ENCODE results near the gene CRYBB1. TPM values are rescaled to one million over a fixed set of nuclear protein-coding genes. Genes with fewer than 3 reads are reported as not detected.
A peak's percentile ranks its signal among the peaks of the same experiment; 100 is the strongest.

CRYBB1 gene
- total RNA-seq, 1 experiment from 2014 or later = not detected

DNA sequence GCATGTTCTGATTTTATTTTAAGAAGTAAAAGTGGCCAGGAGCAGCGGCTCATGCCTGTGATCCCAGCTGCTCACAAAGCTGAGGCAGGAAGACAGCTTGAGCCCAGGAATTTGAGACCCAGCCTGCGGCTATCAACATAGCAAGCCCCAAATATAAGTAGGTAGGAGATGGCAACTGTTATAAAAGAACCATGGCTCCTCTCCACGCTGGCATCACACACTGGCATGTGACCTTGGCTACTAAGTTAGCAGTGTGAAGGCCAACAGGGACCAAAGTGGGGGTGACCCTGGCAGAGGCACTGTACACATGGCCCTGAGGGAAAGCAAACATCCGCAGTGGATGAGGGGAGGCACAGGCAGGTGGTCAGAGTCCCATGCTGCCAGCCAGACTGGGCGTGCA is 60.9 kb downstream of the CRYBB1 start:
- Histone ChIP-seq H3K27me3 (replicated peaks) (no peaks in the 10 kb centered on the region), H3K4me3 (no peak overlapping the region), H3K27ac (no peak overlapping the region), H3K36me3 (peaks cover 3% of the 10 kb centered on the region; the same call in 1 of the 2 replicates), H3K9me3 (replicated peaks) (no peaks in the 10 kb centered on the region), H3K4me1 (replicated peaks) (peaks cover 29% of the 10 kb centered on the region)
- DNase-seq (ENCODE audit: low read depth in 1 of 2, low spot score in 2 of 2) = no peak

DNA sequence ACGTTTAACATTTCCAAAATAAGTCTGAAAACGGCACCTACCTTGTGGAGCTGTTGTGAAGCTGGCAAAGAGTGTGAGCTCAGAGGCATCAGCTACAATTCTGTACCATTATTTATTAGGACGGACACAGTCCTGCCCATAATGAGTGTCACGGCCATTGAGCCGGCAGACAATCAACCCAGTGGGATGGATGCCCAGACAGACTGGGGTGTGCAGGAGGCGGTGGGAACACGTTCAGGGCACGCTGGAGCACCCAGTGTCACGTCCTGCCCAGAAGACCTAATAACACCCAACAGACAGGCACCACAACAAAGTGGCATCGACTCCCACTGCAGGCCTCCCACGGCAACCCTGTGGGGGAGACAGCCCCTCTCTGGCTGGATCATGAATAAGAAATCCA is 62.3 kb downstream of the CRYBB1 start:
- Histone ChIP-seq H3K4me3 (no peak overlapping the region), H3K27me3 (replicated peaks) (no peaks in the 10 kb centered on the region), H3K36me3 (peaks cover 3% of the 10 kb centered on the region; the same call in 1 of the 2 replicates), H3K4me1 (replicated peaks) (peaks cover 42% of the 10 kb centered on the region), H3K27ac (no peak overlapping the region), H3K9me3 (replicated peaks) (no peaks in the 10 kb centered on the region)
- no peak for DNase-seq (ENCODE audit: low read depth in 1 of 2, low spot score in 2 of 2)

DNA sequence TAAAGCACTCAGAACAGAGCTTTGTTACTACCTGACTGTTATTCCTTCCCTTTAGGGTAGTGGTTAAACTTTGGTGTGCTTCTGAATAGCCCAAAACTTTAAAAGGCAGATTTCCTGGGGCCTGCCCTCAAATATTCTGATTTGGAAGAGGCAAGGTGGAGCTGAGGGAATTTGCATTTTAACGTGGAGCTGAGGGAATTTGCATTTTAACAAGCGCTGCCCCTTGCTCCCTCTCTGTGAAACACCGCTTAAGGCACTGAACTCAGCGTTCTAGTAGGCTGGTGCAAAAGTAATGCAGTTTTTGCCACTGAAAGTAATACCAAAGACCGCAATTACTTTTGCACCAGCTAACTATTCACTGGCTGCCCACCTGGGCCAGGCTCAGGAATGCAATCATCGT is 62.9 kb downstream of the CRYBB1 start:
- H3K9me3 ChIP-seq (replicated peaks) = no peaks in the 10 kb centered on the region
- H3K27me3 ChIP-seq (replicated peaks) = no peaks in the 10 kb centered on the region
- no peak overlapping the region for H3K27ac ChIP-seq
- H3K4me3 ChIP-seq = no peak overlapping the region
- peaks cover 47% of the 10 kb centered on the region for H3K4me1 ChIP-seq (replicated peaks)
- peaks cover 3% of the 10 kb centered on the region; the same call in 1 of the 2 replicates for H3K36me3 ChIP-seq
- DNase-seq (ENCODE audit: low read depth in 1 of 2, low spot score in 2 of 2) = no peak

DNA sequence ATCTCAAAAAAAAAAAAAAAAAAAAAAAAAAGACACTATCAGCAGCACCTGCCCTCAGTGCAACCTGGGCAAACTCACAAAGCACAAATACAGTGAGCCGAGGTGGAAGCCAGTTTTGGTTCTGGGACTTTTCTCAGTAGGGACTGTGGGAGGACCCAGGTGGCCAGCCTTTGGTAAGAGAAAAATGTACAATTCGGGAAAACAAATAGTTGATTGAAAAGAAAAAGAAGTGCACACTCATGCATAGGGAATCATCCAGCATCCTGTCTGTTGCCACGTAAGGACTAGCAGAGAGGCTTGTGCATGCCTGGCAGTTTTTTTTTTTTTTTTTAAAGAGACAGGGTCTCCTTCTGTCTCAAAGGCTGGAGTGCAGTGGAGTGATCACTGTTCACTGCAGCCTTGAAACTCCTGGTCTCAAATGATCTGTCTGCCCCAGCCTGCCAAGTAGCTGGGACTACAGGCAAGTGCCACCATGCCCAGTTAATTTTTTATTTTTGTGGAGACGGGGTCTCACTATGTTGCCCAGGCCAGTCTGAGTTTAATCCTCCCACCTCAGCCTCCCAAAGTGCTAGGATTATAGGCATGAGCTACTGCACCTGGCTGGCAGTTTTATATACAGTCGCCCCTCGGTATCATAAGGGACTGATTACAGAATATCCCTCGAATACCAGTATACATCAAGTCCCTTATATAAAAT is 64.6 kb downstream of the CRYBB1 start:
- peak overlapping the region; percentile 80 for H3K27ac ChIP-seq
- peak; percentile 62 to 74 for DNase-seq (ENCODE audit: low read depth in 1 of 2, low spot score in 2 of 2)
- no peaks in the 10 kb centered on the region for H3K27me3 ChIP-seq (replicated peaks)
- H3K9me3 ChIP-seq (replicated peaks) = no peaks in the 10 kb centered on the region
- peaks cover 50% of the 10 kb centered on the region for H3K4me1 ChIP-seq (replicated peaks)
- H3K4me3 ChIP-seq = no peak overlapping the region
- peaks cover 3% of the 10 kb centered on the region; the same call in 1 of the 2 replicates for H3K36me3 ChIP-seq

DNA sequence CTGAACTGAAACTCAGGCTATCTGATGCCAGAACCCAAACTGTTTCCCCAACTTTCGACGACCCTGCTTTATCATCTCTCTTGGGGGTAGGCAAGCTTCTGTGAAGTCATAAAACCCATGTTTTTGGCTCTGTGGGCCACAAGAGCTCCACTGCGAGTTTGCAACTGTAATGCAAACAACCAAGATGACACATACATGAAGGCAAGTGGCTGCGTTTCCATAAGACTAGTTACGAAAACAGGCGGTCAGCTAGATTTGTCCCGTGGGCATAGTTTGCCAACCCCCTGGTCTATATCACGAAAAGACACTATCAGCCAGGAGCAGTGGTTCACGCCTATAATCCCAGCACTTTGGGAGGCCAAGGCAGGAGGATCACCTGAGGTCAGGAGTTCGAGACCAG is 65.4 kb downstream of the CRYBB1 start:
- H3K27ac ChIP-seq = peak overlapping the region; percentile 80

DNA sequence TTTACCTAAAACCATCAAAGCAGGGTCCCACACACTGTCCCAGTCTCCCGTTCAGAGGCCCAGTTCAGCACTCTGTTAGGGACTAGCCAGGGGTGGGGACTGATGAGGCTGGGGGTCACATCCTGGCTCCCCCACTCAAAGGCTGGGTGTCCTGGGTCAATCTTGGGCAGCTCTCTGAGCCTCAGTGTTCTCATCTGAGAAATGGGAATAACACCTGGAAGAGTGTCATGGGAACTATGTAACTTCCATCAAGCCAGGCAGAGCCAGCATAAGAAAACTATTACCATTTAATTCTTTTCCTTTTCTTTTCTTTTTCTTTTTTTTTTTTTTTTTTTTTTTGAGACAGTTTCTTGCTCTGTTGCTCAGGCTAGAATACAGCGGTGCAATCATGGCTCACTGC is 66.3 kb downstream of the CRYBB1 start:
- no peak overlapping the region for H3K4me3 ChIP-seq
- H3K27me3 ChIP-seq (replicated peaks) = no peaks in the 10 kb centered on the region
- peak overlapping the region; percentile 85 for H3K27ac ChIP-seq
- peaks cover 50% of the 10 kb centered on the region for H3K4me1 ChIP-seq (replicated peaks)
- H3K9me3 ChIP-seq (replicated peaks) = no peaks in the 10 kb centered on the region
- no peak for DNase-seq (ENCODE audit: low read depth in 1 of 2, low spot score in 2 of 2)
- H3K36me3 ChIP-seq = peaks cover 12% of the 10 kb centered on the region

More for the DNA sequence above, 65.4 kb downstream of the CRYBB1 start:
- Histone ChIP-seq H3K9me3 (replicated peaks) (no peaks in the 10 kb centered on the region), H3K4me1 (replicated peaks) (peaks cover 50% of the 10 kb centered on the region), H3K36me3 (peaks cover 5% of the 10 kb centered on the region), H3K4me3 (no peak overlapping the region), H3K27me3 (replicated peaks) (no peaks in the 10 kb centered on the region)
- no peak for DNase-seq (ENCODE audit: low read depth in 1 of 2, low spot score in 2 of 2)

DNA sequence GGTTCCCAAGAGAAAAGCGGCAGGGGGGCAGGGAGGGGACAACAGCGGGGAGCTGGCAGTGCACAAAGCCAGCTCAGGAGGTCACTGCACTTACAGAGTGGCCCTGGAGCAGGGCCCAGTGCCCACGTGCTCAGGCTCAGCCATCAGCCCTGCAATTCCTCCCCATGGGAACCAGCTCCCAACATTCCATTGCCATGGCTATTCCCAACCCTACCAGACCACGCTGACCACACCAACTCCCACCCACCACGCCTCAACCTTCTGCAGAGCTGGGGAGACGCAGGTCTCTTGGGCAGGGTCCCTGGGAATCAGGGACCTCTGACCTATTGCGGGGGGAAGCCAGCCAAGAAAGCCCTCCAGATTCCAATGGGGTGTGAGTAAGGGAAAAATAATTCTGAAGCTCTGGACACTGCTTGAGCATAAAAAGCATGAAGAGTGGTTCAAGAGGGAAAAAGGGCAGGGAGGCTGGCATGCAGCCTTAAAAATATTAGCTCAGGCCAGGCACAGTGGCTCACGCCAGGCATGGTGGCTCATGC is 67.3 kb downstream of the CRYBB1 start:
- Histone ChIP-seq H3K27ac (peak overlapping the region; percentile 85), H3K9me3 (replicated peaks) (no peaks in the 10 kb centered on the region), H3K4me1 (replicated peaks) (peaks cover 50% of the 10 kb centered on the region), H3K36me3 (peaks cover 12% of the 10 kb centered on the region), H3K4me3 (no peak overlapping the region), H3K27me3 (replicated peaks) (no peaks in the 10 kb centered on the region)
- DNase-seq (ENCODE audit: low read depth in 1 of 2, low spot score in 2 of 2) = peak; percentile 87 to 90

DNA sequence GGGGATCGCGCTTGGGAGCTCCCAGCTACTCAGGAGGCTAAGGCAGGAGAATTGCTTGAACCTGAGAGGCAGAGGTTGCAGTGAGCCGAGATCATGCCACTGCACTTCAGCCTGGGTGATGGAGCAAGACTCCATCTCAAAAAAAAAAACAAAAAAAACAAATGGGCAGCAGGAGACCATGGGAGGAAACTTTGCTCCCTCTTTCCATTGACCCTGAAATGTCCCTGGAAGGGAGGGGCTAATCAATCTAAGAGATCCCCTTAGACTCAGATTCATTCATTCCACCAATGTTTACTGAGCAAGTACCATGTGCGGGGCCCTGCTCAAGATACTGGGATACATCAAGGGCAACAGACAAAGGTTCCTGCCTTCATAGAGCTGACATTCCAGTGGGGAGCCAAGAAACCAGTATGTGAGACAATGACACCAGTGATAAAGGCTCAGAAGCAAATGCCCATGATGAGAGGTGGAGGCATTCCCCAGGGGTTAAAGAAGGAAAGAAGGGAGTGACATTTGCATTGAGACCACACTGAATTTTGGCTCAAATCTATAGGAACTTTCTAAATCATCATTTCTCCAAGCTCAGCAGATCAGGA is 67.8 kb downstream of the CRYBB1 start:
- H3K9me3 ChIP-seq (replicated peaks) = no peaks in the 10 kb centered on the region

More for the DNA sequence above, 67.8 kb downstream of the CRYBB1 start:
- peaks cover 12% of the 10 kb centered on the region; the same call in 1 of the 2 replicates for H3K36me3 ChIP-seq
- peak overlapping the region; percentile 85 for H3K27ac ChIP-seq
- no peak for DNase-seq (ENCODE audit: low read depth in 1 of 2, low spot score in 2 of 2)
- H3K4me3 ChIP-seq = no peak overlapping the region
- H3K27me3 ChIP-seq (replicated peaks) = no peaks in the 10 kb centered on the region
- H3K4me1 ChIP-seq (replicated peaks) = peaks cover 50% of the 10 kb centered on the region

Other genes starting within 250 kb of the CRYBB1 start
- gene ASPHD2, start 188.8 kb downstream of the CRYBB1 start, total RNA-seq (2014; rRNA removed; shearing (Covaris generic)) = 0.06 and 0.87 TPM in 2 replicates
- 28.9 and 29.5 TPM in 2 replicates for gene HPS4, start 134.2 kb downstream of the CRYBB1 start, total RNA-seq (2014; rRNA removed; shearing (Covaris generic))
- gene SRRD, start 134.2 kb downstream of the CRYBB1 start, total RNA-seq (2014; rRNA removed; shearing (Covaris generic)) = 39.6 and 76.4 TPM in 2 replicates
- 25.3 and 29.5 TPM in 2 replicates for gene TFIP11, start 105.6 kb downstream of the CRYBB1 start, total RNA-seq (2014; rRNA removed; shearing (Covaris generic))
- gene TPST2, start 27.9 kb downstream of the CRYBB1 start, total RNA-seq (2014; rRNA removed; shearing (Covaris generic)) = 34.8 and 43.6 TPM in 2 replicates
- not detected in 2 replicates for gene CRYBA4, start 3.9 kb upstream of the CRYBB1 start, total RNA-seq (2014; rRNA removed; shearing (Covaris generic))
- gene MIAT, start 39.6 kb upstream of the CRYBB1 start, total RNA-seq (2014; rRNA removed; shearing (Covaris generic)) = under 0.01 and 0.11 TPM in 2 replicates

Measured in SJSA1 (cell line).